Hepatic stellate cell (primary cell): ENCODE measurements around the gene PADI1.

Experiments
- DNase-seq: peaks from one replicate; pipeline ENCODE4 v3.0.0; 2011; ENCODE audit warnings: low spot score

The PADI1 gene

GRCh38 chr1:17204546-17205440 lies at the start of gene PADI1:
Gene PADI1 (plus strand): TSS chr1:17205128. CDS start chr1:17205218, 90 bp downstream.
- no peak for DNase-seq

GRCh38 chr1:17155257-17155920 lies 49.5 kb upstream of the PADI1 start:
- DNase-seq: no peak

GRCh38 chr1:17156108-17156507 lies 48.8 kb upstream of the PADI1 start:
- no peak for DNase-seq

- DNase-seq: no peak
Measured at GRCh38 chr1:17158961-17159360, 46.0 kb upstream of the PADI1 start.

- DNase-seq: no peak
Measured at GRCh38 chr1:17161137-17161740, 43.7 kb upstream of the PADI1 start.

- DNase-seq: no peak
Measured at GRCh38 chr1:17161926-17162800, 42.8 kb upstream of the PADI1 start.

GRCh38 chr1:17162941-17163340 lies 42.0 kb upstream of the PADI1 start:
- DNase-seq: no peak

GRCh38 chr1:17163371-17163770 lies 41.6 kb upstream of the PADI1 start:
- DNase-seq: no peak

GRCh38 chr1:17163789-17164666 lies 40.9 kb upstream of the PADI1 start:
- no peak for DNase-seq

GRCh38 chr1:17165823-17166222 lies 39.1 kb upstream of the PADI1 start:
- no peak for DNase-seq

- no peak for DNase-seq
Measured at GRCh38 chr1:17167041-17167785, 37.7 kb upstream of the PADI1 start.

- no peak for DNase-seq
Measured at GRCh38 chr1:17167786-17168090, 37.2 kb upstream of the PADI1 start.

GRCh38 chr1:17168091-17168876 lies 36.6 kb upstream of the PADI1 start:
- peak; percentile 87 for DNase-seq

- DNase-seq: peak; percentile 62
Measured at GRCh38 chr1:17170571-17170970, 34.4 kb upstream of the PADI1 start.

GRCh38 chr1:17173217-17173616 lies 31.7 kb upstream of the PADI1 start:
- no peak for DNase-seq

GRCh38 chr1:17176306-17177061 lies 28.4 kb upstream of the PADI1 start:
- no peak for DNase-seq

- DNase-seq: no peak
Measured at GRCh38 chr1:17177651-17178050, 27.3 kb upstream of the PADI1 start.

GRCh38 chr1:17181781-17182464 lies 23.0 kb upstream of the PADI1 start:
- no peak for DNase-seq
